Measurements from ENCODE around the gene FXYD2.
"Not testable (repeated sequence)": the region's sequence is repeated elsewhere in the genome, so short reads cannot be mapped to it uniquely, and the experiment has no call there.

The FXYD2 gene

DNA sequence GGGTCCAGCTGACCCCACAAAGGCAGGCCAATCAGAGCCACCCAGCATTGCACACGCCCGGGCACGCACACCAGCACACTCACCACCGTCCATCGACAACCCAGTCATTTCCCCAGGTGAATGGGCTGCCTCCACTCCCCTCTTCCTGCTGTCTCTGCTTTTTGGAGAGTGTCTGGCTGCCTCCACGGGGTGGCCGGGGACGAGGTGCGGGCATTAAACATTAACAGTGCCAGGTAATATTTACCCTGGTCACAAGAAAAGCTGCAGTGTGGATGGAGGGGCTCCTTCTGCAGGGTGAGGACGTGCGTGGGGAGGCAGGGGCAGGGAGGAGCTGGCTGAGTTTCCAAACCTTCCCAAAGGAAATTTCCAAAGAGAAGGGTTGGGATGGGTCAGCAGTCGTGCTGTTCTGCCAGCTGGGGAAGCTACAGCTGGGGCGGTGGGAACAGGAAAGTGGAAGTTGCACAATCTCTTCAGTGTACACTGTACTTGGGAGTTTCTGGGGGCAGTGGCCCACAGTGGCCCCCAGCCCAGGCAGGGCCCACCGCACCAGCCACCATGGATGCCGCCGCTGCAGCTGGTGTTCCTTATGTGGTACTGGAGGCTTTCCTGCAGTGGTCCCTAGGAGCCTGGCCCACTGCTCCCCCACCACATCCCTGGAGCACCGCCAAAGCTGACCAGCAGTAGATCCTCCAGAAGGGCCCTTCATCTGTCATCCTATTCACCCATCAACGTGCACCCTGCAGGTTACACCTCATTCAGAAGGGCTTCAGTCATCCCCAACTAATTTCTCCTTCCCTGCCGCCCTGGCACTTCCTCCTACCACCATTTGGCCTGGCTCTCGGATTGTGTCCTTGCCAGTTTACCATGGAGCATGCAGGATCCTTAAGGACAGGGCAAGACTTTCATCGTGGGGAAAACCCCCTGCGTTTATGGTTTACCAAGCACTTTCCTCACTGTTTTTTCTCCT is at the start of gene FXYD2:
Gene FXYD2, minus strand, starts transcription at position 174 of the 967 bp plus-strand sequence. Its CDS starts 66 bp downstream, at position 108.
- no peak for FAIRE-seq

DNA sequence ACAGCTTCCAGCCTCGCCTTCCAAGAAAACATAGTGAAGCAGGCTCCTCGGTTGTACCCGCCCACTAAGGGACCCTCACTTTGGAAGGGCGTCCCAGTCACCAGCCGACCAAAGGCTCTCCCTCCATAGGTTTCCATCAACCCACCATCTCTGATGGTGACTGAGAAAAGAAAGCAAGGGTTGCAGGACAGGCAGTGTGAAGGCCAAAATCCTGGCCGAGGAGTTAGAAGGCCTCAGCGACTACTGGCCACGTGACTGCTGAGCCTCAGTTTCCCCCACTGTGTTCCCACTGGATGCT is 49.2 kb upstream of the FXYD2 start:
- no peak for FAIRE-seq

DNA sequence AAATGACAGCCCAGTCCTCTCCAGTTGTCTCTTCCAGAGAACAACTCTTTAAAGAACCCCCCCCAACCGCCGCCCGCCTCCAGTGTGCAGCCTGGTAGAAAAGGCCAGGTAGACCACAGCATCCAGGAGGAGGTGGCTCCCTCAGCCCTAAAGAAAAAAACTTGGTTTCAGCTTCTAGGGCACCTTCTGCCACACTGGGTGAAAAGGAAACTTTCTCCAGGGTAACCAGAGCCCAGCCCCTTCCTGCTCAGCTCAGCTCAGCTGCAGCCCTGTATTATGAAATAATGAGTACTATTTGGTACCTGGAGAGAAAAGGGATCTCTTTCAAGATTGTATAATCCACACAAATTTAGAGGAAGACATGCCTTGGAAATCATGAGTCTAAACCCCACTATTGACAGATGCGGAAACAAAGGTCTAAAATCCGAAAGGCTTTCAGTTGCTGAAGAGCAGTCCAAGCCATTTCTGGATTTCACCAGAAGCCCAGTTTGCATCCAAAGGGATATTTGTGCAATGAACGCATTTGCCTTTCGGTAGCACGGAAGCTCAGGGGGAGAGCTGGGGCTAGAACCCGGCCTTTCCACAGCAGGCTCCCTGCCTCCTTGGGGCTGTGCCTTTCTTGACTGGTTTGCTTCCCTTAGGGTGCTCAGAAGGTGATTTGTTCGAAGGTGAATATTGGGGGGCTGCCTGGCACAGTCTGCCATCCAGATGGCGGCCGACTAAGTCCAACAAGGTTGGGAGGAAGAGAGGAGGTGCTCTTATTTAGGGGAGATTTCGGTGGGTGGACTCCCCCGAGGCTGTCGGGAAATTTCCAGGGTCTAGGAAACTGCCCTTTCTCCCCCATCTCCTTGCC is 48.7 kb upstream of the FXYD2 start:
- no peak for FAIRE-seq

DNA sequence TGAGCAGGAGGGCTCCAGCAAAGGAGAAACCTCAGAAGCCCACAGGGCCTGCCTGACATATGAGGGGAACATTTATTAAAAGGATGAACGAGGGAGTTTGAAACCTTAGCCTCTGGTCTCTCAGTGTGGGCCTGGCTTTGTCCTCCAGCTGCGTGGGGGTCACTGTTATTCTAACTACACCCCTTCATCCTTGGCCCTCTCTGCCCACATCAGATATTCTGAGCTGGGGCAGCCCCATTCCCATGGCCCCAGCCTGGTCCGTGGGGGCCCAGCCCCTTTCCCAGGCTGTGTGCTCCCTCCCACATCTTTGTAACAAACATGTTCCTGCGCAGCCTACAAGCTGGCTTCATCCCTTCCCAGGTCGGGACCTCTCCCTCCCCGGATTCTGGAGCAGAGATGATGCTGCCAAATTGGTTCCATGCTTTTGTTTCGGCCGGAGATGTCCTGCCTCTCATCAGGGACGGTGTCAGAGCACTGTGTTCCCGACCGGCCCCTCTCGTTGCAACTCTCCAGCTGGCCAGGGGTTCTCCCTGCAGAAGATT is 47.9 kb upstream of the FXYD2 start:
- no peak for FAIRE-seq

DNA sequence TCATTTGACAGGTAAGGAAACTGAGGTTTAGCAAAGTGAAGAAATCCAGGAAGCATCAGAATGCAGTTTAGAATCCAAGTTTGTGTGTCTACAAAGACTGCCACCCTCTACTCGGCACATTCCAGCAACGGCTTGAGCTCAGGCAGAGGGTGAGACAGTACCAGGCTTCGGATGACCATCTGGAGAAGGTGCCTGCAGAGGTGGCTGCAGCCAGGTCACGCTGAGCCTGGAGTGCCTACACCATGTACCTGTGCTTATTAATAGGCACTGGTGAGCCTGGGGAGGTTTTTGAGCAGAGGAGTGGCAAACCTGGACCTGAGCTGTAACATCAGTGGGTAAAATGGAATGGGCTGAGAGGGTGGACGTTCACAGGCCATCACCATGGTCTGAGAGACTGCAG is 47.2 kb upstream of the FXYD2 start:
- FAIRE-seq: no peak

DNA sequence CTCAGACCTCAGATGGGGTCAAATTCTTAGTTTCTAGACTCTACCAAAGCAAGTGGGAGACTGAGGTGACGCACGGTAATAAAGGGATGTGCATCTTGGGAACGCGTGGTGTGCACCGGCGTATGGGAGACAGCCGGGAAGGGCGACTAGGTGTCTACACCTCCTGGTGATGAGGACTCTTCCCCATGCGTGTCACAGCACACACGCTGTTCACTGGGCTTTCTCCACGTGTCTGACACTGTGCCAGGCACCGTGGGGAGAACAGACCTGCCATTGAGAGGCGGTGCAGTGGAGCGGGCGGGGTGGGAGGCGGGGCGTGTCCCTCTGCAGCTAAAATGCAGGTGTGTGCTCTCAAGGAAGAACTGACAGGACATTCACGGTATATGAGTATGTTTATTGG is 46.6 kb upstream of the FXYD2 start:
- FAIRE-seq: no peak

DNA sequence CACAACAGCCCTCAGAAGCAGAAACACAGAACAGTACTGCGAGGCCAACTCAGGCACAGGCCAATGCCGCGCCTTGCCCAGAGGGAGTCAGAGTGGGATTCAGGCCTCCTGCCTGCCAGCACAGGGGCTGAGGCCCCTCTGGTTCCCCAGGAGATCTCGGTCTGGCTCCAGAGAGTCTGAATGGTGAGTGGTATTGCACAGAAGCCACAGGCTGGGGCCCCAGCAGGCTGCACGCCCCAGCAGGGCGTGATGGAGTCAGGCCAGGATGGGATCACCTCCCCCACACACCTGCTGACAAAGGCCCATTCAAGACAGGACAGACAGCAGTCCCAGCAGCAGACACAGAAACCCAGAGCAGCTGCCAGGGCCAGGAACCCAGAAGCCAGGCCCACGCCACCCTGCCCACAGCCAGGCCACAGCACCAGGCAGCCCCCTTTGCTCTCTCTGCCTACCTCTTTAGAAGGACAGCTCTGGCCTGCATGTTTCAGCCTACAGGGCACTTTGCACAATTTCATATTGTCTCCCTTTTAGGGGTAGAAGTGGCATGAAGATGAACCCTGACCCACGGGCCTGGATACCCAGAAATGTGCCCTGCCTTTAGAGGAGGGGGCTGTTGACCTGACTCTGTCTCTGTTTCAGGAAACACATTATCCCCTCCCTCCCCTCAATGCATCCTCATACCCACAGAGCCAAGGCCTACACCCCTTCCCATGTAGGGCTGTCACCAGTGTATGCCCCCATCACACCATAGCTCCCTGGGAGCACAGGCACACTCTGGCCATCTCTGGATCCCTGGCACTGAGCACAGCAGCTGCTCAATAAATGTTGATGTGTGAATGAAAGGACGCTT is 45.8 kb upstream of the FXYD2 start:
- no peak for FAIRE-seq

DNA sequence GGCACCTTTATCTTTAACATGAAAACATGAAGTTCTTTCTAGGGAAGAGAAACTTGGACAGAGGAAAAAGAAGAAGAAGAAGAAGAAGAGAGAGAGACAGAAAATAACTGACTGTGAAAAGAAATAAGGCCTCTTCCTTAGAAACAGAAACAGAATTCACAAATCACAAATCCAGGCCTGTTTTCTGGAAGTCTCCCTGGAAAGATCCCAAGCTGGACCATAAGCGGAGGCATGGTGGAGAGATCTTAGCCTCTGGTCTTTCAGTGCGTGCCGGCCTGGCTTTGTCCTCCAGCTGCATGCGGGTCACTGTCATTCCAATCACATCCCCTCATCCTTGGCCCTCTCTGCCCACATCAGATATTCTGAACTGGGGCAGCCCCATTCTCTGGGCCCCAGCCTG is 45.1 kb upstream of the FXYD2 start:
- FAIRE-seq: no peak

DNA sequence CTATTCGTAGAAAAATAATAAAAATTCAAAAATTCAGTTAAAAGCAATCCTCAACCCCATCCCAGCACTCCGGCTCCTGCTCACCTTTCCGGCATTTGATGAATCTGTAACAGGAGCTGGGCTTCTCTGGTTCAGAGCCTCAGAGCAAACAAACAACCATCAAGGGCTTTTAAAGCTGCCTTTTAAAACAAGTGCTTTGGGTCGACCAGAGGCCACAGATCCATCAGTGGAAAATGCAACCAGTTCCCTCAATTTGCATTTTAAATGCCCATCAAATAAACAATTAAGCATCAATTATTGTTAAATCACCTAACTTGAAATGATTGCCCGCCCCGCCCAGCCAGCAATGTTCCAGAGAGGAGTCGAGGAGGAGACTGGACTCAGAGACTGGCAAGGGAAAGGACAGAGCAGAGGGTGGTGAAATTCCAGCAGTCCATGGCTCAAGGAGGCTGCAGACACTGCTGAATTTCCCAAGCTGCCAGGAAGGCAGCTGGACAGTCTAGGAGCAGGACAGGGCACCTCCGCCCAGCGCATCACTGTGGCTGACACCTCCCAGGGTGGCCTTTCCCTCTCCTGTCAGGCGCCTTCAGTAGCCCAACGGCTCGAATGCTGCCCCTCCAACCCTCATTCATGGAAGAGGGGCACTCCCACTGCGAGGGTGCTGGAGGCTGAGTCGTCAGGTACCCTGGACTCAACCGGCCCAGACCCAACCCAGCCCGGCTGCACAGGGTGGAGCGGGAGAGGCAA is 44.4 kb upstream of the FXYD2 start:
- no peak for FAIRE-seq

DNA sequence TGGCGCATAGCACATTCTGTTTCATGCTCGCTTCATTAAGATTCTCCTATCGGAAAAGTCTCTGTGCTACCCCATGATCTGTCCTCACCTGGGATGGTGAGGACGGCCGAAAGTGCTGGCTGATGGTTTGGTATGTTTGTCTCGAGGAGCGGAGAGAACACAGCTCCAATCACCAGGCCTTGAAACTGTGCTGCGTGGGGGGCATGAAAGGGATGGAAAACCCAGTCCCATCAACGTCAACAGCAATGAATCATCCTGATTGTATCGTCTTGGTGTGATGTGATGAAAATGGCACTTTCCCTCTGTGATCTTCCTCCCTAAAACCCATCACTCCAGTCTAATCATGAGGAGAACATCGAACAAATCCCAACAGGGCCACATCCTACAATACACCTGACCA is 43.5 kb upstream of the FXYD2 start:
- FAIRE-seq: no peak

DNA sequence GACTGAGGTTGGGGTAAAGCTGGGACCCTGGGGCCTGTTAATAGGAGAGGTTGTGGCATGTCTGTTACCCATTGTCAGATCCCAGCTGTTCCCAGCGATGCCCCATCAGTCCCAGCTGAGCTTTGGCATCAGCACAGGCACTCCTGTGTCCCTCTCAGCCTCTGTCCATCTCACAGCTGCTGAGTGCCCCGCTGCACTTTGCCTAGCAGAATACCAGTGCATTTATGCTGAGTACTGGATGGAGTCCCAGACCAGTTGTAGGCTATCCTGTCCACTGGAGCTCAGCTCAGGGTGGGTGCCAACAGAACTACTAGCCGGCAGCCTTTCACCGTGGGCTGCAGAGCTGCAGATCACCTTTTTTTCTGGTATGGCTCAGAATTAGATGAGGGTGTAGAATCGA is 42.0 kb upstream of the FXYD2 start:
- FAIRE-seq: no peak

DNA sequence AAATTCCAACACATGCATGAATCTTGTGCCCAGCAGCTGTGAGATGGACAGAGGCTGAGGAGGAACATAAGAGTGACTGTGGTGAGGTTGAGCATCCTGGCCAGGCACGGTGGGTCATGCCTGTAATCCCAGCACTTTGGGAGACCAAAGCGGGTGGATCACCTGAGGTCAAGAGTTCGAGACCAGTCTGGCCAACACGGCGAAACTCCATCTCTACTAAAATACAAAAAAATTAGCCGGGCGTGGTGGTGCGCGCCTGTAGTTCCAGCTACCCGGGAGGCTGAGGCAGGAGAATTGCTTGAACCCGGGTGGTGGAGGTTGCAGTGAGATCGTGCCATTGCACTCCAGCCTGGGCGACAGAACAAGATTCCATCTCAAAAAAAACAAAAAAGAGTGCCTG is 41.0 kb upstream of the FXYD2 start:
- FAIRE-seq: not testable (repeated sequence)

DNA sequence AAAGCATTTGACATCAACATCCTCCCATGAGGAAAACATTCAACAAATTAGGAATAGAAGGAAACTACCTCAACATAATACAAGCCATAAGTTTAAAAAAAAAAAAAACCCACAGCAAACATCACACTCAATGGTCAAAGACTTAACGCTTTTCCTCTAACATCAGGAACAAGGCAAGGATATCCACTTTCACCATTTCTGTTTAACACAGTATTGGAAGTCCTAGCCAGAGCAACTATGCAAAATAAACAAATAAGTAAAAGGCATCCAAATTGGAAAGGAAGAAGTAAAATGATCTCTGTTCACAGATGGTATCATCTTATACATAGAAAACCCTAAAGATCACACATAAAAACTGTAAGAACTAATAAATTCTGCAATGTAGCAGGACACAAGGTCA is 38.8 kb upstream of the FXYD2 start:
- FAIRE-seq: no peak

DNA sequence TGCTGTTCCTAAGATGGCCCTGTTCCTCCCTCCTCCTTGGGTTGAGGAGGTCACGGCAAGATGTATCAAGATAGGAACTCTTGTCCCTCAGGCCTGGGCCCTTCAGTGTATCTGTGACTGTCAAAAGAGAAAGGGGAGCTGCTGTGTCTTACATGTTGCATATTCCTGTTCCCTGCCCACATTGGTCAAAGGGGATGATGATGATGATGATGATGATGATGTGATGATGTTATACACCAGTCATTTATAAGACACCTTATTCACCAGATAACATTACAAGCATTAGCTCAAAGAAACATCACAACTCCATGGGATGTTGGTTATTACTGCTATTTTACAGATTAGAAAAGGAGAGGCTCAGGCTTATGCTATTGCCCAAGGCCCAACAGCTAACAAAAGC is 38.2 kb upstream of the FXYD2 start:
- no peak for FAIRE-seq

DNA sequence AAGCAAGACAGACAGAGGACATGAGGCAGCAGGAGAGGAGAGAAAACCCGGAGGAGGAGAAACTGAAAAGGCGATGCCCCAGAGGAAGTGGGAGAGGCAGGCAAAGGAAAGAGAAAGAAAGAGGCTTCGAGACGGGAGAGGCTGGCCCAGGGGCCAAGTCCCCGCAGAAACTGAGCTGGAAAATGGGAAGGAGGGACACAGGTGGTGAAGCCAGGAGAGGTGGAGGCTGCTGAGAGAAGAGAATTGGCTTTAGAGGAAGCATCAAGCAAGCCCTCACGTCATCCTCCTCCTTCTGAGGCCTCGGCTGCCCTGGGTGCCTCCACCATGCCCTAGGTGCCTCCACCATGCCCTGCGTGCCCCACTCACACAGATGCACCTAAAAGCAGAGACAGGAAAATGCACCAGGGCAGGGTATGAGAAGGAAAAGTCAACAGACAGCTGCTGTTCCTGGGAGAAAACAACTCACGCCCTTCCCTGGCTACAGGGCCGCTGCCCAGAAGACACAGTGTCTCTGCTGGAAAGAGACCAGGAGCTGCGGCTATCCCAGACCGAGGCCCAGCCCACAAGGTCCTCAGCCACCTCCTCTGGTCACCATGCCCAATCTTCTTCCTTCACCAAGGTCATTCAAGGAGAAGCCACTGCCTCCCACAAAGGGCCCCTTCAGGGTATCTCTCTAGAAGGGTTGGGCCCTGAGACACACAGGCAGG is 37.6 kb upstream of the FXYD2 start:
- no peak for FAIRE-seq

DNA sequence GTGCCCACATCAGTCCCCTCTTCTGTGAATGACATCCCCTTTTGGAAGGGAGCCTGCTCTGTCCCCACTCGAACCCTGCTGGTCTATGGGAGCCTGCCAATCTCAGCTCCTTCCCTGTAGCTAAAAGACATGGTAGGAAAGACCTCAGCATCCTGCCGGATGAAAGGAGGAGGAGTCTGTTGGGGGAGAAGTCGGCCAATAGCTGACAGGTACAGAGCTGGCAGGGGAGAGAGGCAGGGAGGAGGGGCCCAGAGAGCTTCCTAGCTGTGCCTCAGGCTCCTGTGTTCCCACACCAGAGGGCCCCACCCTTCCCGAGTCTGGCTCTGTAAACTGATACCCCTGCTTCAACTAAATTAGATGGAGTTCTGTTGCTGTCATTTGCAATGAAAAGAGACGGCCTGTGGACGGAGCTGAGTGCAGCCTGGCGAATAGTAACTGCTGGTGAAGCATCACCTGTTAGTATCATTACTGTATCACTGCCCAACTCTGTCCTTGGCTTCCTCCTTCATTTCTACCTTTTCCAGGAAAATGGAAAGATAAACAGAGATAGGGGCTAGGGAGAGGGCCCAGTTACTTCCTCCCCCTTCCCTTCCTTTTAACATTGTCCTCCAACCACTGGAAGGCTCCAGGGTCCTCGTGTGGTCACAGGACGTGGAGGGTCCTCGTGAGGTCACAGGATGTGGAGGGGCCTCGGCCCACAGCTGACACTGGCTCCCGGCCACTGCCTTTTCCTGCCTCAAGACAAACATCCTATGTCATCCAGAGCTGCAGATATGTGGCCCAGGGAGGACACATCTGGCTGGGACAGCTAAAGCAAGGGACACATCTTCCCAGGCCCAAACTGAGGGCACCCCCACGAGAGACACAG is 36.8 kb upstream of the FXYD2 start:
- no peak for FAIRE-seq

DNA sequence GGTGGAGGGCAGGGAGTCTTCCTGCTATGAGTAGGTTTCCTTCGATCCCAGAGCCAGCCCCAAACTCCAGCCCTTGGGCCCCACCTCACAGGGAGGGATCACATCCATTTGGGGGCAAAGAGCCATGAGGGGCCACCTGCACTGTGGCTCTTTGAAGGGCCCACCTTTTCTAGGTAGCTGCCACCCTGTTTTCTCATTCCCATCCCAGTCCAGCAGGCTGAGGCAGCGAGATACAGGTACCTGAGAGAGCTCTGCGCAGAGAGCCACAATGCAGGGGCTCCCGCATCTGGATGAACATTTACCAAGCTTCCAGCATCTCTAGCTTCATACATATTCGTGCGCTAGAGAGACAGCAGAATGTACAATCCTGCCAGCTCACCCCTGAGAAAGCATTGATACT is 35.6 kb upstream of the FXYD2 start:
- no peak for FAIRE-seq

DNA sequence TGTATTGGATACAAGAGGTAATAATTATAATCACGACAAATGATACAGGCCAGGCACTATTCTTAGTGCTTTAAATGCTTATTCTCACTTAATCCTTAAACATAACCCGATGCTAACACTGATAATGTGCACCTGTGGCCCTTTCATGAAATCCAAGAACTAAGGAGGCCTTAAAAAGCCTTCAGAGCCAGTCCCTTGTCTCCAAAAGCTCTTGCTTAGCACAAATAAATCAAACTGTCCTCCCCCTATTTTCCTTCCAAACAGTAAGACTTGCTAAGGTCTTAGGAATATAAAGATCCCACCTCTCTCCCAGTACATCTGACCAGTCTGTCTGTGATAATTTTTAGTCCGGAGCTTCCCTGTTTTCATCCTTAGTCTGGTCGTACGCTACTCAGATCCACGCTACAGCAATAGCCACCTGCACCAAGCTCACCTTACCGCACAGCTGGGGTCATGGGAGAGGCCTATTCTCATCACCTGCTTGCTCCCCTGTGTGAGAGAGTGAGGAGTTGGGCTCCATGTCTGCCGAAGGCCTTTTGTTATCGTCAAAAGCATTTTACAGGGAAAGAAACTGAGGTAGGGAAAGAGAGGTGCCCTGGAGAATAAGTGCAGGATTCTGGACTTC is 35.1 kb upstream of the FXYD2 start:
- no peak for FAIRE-seq

DNA sequence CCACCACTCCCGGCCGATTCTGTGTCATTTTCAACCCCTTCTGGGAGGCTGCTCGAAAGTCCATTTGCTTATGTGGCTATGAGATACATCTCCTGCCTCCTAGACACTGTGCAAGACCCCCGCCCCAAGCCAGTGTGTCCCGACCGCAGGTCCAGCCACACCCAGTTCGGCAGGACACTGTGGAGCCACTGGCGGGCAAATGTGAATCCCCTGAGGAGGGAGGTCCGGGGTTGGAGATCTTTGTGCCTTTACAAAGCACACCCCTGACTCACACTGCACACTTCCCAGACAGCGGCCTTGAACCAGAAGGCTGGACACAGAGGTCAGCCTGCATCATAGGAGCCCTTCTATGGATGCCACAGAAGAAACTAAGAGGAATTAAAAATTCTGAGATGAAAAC is 34.5 kb upstream of the FXYD2 start:
- no peak for FAIRE-seq

Data from A204.1 (cell line).